Spleen (tissue), 7 donors: ENCODE data around the gene ZNF736.

Experiments
- POLR2A ChIP-seq, 3 donors: fragments of 450-650 bp; IDR thresholded peaks; one replicate each; pipeline ENCODE4 v1.5.1; 2017; ENCODE audit warnings: antibody characterized with exemption in 3 of 3, mild to moderate bottlenecking in 1 of 3
- POLR2AphosphoS5 ChIP-seq, 3 donors: sonication (generic); formaldehyde crosslinking; IDR thresholded peaks; one replicate each; pipeline ENCODE4 v1.5.1; 2017; ENCODE audit warnings: antibody characterized with exemption in 3 of 3
- TF ChIP-seq, protein P1 (sequence below), 11 experiments: fragments of 200-600 bp in 7 of 11; fragments of 450-650 bp in 4 of 11; sonication (generic) in 4 of 11; IDR thresholded peaks in 8 of 11; conservative IDR thresholded peaks in 3 of 11; 1 replicate in 7 of 11; 2 replicates in 4 of 11; pipeline versions ENCODE4 v1.4.0 to v1.8.0; 2016 to 2021; ENCODE audit warnings: antibody characterized with exemption in 11 of 11, inconsistent platforms in 4 of 11, mild to moderate bottlenecking in 1 of 11
- donor health status: DM: no; HTN: no; CAD: no; lungs with moderate emphysema.
- donor health status: DM: no; HTN: no; CAD: no.
- donor health status: DM: no; HTN: no; CAD: no.

DNA sequence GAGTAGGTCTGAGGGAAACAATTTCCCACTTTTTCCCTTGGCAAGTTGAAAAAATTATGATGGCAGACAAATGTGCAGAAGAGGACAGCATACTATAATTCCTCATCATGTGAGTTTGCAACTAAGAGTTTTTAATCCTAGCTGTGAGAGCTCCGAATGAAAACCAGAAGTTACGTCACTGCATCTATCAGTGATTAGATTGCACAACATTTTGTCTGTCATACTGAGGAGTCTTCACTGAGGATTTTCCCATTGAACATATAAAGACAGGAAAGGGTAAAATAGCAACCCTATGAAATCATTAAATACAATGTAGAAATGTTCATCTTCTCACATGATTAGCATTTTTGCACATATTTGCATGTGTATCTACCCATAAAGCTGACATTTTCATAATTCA, 45.8 kb downstream of the ZNF736 start:
- TF ChIP-seq, protein P1, sequence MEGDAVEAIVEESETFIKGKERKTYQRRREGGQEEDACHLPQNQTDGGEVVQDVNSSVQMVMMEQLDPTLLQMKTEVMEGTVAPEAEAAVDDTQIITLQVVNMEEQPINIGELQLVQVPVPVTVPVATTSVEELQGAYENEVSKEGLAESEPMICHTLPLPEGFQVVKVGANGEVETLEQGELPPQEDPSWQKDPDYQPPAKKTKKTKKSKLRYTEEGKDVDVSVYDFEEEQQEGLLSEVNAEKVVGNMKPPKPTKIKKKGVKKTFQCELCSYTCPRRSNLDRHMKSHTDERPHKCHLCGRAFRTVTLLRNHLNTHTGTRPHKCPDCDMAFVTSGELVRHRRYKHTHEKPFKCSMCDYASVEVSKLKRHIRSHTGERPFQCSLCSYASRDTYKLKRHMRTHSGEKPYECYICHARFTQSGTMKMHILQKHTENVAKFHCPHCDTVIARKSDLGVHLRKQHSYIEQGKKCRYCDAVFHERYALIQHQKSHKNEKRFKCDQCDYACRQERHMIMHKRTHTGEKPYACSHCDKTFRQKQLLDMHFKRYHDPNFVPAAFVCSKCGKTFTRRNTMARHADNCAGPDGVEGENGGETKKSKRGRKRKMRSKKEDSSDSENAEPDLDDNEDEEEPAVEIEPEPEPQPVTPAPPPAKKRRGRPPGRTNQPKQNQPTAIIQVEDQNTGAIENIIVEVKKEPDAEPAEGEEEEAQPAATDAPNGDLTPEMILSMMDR (IDR thresholded peaks at IDR 0.05 in 8 of 11, conservative IDR thresholded peaks at IDR 0.05 in 3 of 11): no peak
- TF ChIP-seq POLR2A (IDR thresholded peaks at IDR 0.05) (no peak), POLR2AphosphoS5 (IDR thresholded peaks at IDR 0.05) (no peak)
